ENCODE results near the gene MSX2.

The MSX2 gene

GRCh38 chr5:174724484-174725260 is at the start of gene MSX2:
Gene MSX2 (plus strand): TSS chr5:174724582. CDS start chr5:174724660, 78 bp downstream.
- DNase-seq (ENCODE audit: low read depth in 2 of 2), result peak; percentile 67

- DNase-seq (ENCODE audit: low read depth in 2 of 2), result no peak
These were observed 49.3 kb upstream of the MSX2 start for GRCh38 chr5:174675110-174675509.

GRCh38 chr5:174675916-174676315 is 48.5 kb upstream of the MSX2 start:
- DNase-seq (ENCODE audit: low read depth in 2 of 2), result no peak

- no peak for DNase-seq (ENCODE audit: low read depth in 2 of 2)
These were observed 46.3 kb upstream of the MSX2 start for GRCh38 chr5:174678107-174678506.

GRCh38 chr5:174680901-174681565 is 43.3 kb upstream of the MSX2 start:
- no peak for DNase-seq (ENCODE audit: low read depth in 2 of 2)

GRCh38 chr5:174687503-174687902 is 36.9 kb upstream of the MSX2 start:
- no peak for DNase-seq (ENCODE audit: low read depth in 2 of 2)

- no peak for DNase-seq (ENCODE audit: low read depth in 2 of 2)
These were observed 35.7 kb upstream of the MSX2 start for GRCh38 chr5:174688441-174689354.

GRCh38 chr5:174690271-174690670 is 34.1 kb upstream of the MSX2 start:
- no peak for DNase-seq (ENCODE audit: low read depth in 2 of 2)

- no peak for DNase-seq (ENCODE audit: low read depth in 2 of 2)
These were observed 32.0 kb upstream of the MSX2 start for GRCh38 chr5:174692381-174692780.

GRCh38 chr5:174692982-174693422 is 31.4 kb upstream of the MSX2 start:
- no peak for DNase-seq (ENCODE audit: low read depth in 2 of 2)

- no peak for DNase-seq (ENCODE audit: low read depth in 2 of 2)
These were observed 30.5 kb upstream of the MSX2 start for GRCh38 chr5:174693697-174694385.

GRCh38 chr5:174694611-174695010 is 29.8 kb upstream of the MSX2 start:
- DNase-seq (ENCODE audit: low read depth in 2 of 2), result no peak

- DNase-seq (ENCODE audit: low read depth in 2 of 2), result no peak
These were observed 26.2 kb upstream of the MSX2 start for GRCh38 chr5:174698156-174698555.

- no peak for DNase-seq (ENCODE audit: low read depth in 2 of 2)
These were observed 25.3 kb upstream of the MSX2 start for GRCh38 chr5:174699131-174699530.

- no peak for DNase-seq (ENCODE audit: low read depth in 2 of 2)
These were observed 17.3 kb upstream of the MSX2 start for GRCh38 chr5:174706997-174707572.

GRCh38 chr5:174707671-174708070 is 16.7 kb upstream of the MSX2 start:
- DNase-seq (ENCODE audit: low read depth in 2 of 2), result no peak

- no peak for DNase-seq (ENCODE audit: low read depth in 2 of 2)
These were observed 15.7 kb upstream of the MSX2 start for GRCh38 chr5:174708476-174709207.

- no peak for DNase-seq (ENCODE audit: low read depth in 2 of 2)
These were observed 9.6 kb upstream of the MSX2 start for GRCh38 chr5:174714751-174715150.

GRCh38 chr5:174715804-174716203 is 8.6 kb upstream of the MSX2 start:
- no peak for DNase-seq (ENCODE audit: low read depth in 2 of 2)

GRCh38 chr5:174717826-174718455 is 6.4 kb upstream of the MSX2 start:
- no peak for DNase-seq (ENCODE audit: low read depth in 2 of 2)

Data from fibroblast of skin of left quadriceps (primary cell).